GM21526 (cell line): ENCODE results near the gene SMLR1.

Experiments
- ATAC-seq: cut with Tn5 transposase; IDR thresholded peaks from one replicate; pipeline ENCODE4 v1.9.1; 2021; ENCODE audit warnings: moderate library complexity; ENCODE audit not compliant: unreplicated experiment, low FRiP score

SMLR1 gene

DNA sequence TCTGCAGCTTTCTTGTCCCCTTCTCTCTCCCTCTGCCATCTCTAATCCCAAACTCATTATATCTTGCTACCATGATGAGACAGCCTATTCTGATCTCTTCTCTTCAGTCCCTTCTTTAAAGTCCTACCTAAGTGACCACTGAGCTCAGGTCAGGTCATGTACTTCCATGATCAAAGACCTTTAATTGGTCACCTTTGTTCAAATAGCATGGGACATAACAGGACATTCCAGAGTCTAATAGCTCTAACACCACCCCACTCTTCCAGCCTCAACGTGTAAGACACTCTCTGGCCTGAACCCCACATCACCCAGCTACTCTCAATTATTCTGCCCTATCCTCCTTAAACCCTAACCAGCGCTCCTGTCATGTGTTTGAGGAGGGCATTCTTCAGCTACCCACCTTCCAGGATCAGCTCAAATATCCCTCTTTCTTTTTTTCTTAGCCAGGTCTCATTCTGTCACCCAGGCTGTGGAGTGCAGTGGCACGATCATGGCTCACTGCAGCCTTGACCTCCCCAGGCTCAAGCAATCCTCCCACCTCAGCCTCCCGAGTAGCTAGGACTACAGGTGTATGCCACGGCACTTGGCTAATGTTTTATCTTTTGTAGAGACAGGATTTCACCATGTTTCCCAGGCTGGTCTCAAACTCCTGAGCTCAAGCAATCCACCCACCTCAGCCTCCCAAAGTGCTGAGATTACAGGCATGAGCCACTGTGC is 2.1 kb upstream of the SMLR1 start:
- no peak for ATAC-seq

- no peak for ATAC-seq
Observed at GRCh38 chr6:130825772-130826441, 1.3 kb upstream of the SMLR1 start.

GRCh38 chr6:130826442-130827246 is 562 bp upstream of the SMLR1 start:
- no peak for ATAC-seq

GRCh38 chr6:130829333-130829910 is 2.2 kb downstream of the SMLR1 start:
- no peak for ATAC-seq

GRCh38 chr6:130831607-130832006 is 4.4 kb downstream of the SMLR1 start:
- ATAC-seq = no peak

DNA sequence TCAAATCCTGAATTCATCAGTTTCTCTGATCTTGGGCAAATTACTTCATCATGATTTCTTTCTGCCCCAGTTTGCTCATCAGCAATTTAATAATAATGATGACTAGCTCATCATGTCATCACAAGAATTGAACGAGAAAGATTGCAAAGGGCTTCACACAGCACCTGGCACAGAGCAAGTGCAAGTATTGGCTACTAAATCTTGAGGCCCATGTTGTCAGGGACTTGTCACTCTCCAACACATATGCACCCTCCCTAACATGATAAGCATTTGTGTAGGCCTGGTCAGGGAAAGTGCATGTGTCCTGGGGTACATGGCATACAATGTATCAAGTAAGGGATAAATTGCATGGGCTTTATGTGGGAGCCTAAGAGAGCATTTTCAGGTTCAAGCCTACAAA is 6.4 kb downstream of the SMLR1 start:
- no peak for ATAC-seq

GRCh38 chr6:130834482-130835251 is 7.5 kb downstream of the SMLR1 start:
- ATAC-seq = no peak

DNA sequence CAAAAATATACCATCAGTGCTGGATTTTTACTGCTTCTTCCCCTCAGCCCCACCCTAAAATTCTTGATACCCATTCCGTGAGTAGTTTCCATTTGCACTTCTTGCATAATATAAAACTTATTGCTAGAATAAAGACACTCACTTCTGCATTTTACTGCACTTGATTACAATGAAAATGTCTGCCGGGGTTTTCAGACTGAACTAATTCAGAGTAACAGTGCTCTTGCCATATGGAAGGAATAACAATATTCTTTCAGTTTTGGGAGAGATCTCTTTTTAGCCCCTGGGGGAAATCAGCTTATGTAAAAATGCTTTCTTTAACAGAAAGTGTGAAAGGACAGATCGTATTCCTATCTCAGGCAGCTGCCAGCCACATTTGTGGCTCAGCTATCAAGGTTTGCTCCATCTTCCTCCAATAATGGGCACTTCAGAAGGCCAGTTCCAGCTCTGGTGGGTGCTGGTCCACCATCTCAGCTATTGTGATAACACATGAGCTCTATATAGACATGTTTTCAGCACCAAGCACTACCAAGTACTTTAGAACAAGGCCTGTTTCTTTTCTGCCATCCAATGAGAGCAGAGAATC is 8.9 kb downstream of the SMLR1 start:
- ATAC-seq = no peak

DNA sequence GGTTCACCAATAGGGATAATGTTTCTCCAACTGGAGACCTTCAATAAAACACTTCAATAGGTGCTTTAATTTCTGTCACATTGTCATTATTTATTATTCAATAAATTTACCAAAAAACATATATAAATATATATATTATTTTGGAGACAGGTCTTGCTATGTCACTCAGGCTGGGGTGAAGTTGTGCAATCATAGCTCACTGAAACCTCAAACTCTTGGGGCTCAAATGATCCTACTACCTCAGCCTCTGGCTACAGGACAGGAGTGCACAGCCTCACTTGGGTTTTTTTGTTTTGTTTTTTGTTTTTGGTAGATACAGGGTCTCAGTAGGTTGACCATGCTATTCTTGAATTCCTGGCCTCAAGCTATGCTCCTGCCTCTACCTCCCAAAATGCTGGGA is 9.9 kb downstream of the SMLR1 start:
- ATAC-seq = no peak

DNA sequence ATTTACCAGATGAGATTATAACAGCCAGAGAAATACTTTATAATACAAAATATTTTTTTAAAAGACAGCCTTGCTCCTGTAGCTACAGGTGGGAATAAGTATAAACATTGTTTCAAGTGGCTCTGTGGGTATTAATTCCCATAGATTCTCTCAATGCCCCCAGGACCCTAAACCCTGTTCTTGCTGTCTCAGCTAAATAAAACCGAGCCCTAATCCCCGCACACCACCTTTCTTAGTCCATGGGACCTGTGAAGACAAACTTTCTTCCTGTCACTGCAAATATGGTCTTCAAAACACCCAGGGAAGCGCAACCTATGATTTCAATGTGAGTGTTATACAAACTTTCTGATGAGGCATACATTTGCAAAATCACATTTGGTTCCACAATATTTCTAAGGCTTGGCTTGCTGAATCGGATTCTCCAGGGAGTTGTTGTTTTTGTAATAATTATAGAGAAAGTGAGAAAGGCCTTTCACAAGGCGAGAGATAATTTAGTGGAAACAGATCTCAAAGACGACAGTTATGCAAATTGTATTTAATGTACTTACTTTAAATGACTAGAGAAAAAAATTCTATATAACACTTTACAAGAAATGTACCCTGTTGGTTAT is 11.1 kb downstream of the SMLR1 start:
- ATAC-seq = no peak

GRCh38 chr6:130838951-130839350 is 11.7 kb downstream of the SMLR1 start:
- ATAC-seq = no peak

DNA sequence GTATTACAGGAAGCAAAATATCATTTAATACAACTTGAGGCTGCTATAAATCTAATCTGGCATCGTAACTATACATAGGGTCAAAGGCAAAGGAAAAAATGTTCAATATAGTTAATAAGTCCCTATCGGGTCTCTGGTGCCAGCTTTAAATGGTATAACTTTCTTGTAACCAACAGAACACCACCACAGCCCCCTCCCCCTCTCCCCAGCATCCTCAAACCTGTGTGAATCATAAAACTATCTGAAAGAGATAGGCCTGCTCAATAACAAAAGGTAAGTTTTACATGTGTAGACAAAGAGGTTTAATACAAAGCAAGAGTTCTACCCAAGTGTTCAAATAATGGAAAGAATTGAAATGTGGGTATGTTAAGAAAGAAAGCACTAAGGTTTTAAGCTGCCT is 12.2 kb downstream of the SMLR1 start:
- ATAC-seq = no peak

- no peak for ATAC-seq
Observed at GRCh38 chr6:130840050-130840449, 12.8 kb downstream of the SMLR1 start.

GRCh38 chr6:130841128-130841728 is 14.0 kb downstream of the SMLR1 start:
- ATAC-seq = no peak

DNA sequence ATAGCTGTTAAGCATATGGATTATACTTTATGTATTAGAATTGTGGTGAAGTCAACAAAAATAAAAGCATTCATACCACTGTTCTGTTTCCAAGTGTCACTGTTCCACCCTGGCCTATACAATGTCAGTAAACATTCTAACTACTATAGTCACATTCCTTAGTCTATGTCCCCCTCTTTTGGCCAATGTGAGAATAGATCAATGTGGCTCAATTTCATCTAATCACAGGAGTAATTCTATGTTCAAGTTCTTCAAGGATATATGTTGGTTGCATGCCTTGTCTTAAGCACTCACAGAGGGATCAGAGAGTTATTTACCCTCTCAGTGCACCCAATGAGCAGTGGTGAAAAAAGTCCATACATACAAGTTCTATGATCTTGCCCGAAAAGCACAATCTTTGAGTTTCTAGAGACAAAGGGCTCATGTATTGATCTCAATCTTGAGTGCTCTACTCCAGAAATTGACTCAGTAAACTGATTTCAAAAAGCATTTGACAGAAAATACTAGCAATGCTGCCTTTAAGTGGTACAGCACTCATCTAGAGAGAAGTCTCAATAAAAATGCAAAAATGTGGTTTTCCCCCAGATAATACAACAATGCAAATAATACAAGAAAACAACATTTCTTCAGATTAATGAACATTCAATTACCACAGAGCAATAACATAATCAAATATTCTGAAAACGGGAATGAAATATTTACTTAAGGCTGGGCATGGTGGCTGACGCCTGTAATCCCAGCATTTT is 16.5 kb downstream of the SMLR1 start:
- ATAC-seq = peak; percentile 77

DNA sequence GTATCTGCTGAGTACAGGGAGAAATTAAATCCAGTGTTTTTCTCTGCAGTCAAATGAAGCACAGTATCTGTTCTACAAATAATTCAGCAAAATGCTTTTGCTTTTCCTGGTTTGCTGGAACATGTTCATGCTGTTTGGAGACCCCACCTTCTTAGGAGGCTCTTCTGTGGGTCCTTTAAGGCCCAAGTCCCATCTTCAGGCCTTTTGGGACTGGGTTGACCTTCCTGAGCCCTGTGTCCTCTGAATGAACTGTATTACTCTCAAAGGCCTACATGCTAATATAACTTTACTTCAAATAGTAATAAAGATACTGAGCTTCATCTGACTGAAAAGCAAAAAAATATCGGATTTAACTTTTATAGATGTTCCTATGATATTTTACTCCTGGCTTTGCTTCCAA is 19.3 kb downstream of the SMLR1 start:
- no peak for ATAC-seq

DNA sequence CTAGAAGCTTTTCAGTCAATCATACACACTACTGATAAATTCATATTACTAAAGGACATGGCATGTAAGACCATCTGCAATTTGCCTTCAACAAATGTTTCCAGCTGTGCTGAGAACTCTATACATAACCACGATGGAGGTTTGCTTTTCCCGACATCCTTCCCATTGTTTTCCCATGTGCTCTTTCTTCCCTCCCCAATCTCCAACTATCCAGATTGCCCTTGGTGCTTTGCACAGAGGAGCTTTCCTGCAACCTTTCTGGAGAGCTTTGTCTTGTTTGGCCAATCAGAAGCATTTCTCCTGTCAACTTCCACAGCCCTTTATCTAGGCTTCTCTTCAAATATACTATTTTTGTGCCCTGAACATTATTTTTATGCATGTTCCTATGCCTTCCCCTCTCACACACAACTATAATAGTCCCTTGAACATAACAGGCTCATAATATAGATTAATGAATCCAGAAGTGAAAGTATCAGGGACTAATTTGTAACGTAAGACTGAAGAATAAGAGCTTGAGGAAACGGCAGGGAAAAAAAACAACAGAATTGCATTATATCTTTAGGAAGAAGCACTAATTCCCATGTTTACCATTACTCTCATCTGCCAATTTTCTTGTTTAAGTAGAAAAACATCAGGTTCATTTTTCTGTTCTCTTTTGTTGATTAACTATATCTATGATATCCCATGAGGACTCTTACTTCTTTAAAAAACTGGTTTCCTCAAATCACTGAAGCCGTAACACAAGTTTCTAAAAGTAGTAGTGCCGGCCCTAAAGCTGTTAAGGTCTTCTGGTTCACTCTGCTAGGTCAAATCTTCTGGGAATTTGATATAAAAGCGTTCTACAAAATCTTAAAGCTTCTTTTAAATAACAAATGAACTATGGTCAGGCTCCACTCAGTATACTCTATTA is 20.1 kb downstream of the SMLR1 start:
- no peak for ATAC-seq

GRCh38 chr6:130848945-130849344 is 21.7 kb downstream of the SMLR1 start:
- ATAC-seq = peak; percentile 89
